ENCODE data around the gene IFRD1.
"Not testable (repeated sequence)": the region's sequence is repeated elsewhere in the genome, so short reads cannot be mapped to it uniquely, and the experiment has no call there.

GRCh38 chr7:112454191-112454590, 3.9 kb downstream of the IFRD1 start:
- TF ChIP-seq, protein P1, sequence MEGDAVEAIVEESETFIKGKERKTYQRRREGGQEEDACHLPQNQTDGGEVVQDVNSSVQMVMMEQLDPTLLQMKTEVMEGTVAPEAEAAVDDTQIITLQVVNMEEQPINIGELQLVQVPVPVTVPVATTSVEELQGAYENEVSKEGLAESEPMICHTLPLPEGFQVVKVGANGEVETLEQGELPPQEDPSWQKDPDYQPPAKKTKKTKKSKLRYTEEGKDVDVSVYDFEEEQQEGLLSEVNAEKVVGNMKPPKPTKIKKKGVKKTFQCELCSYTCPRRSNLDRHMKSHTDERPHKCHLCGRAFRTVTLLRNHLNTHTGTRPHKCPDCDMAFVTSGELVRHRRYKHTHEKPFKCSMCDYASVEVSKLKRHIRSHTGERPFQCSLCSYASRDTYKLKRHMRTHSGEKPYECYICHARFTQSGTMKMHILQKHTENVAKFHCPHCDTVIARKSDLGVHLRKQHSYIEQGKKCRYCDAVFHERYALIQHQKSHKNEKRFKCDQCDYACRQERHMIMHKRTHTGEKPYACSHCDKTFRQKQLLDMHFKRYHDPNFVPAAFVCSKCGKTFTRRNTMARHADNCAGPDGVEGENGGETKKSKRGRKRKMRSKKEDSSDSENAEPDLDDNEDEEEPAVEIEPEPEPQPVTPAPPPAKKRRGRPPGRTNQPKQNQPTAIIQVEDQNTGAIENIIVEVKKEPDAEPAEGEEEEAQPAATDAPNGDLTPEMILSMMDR (IDR thresholded peaks at IDR 0.05): not testable (repeated sequence)
- TF ChIP-seq POLR2A (IDR thresholded peaks at IDR 0.05): not testable (repeated sequence)
